ENCODE data around the gene NPM1.
"Not testable (repeated sequence)": the region's sequence is repeated elsewhere in the genome, so short reads cannot be mapped to it uniquely, and the experiment has no call there.

The NPM1 gene

GRCh38 chr5:171367424-171368370, 20.0 kb upstream of the NPM1 start:
- no peak for TF ChIP-seq CTCF (IDR thresholded peaks at IDR 0.05; ENCODE audit: low read depth, low read length)
- in situ Hi-C loops (cut with HindIII; ENCODE audit: low sequenced_read_pairs), result no loop called here
- H3K4me3 ChIP-seq (ENCODE audit: low read depth, low read length), result no peak overlapping the region
- DNase-seq (ENCODE audit: low read depth, low spot score), result peak; percentile 75

DNA sequence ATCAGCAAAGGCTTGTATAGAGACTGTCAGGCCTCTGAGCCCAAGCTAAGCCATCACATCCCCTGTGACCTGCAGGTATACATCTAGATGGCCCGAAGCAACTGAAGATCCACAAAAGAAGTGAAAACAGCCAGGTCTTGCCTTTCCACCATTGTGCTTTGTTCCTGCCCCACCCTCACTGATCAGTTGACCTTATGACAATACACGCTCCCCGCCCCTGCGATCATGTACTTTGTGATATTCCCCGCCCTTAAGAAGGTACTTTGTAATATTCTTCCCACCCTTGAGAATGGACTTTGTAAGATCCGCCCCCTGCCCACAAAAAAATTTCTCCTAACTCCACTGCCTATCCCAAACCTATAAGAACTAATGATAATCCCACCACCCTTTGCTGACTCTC, 18.6 kb upstream of the NPM1 start:
- in situ Hi-C loops (cut with HindIII; ENCODE audit: low sequenced_read_pairs), result no loop called here
- H3K4me3 ChIP-seq (ENCODE audit: low read depth, low read length), result no peak overlapping the region
- no peak for DNase-seq (ENCODE audit: low read depth, low spot score)
- no peak for TF ChIP-seq CTCF (IDR thresholded peaks at IDR 0.05; ENCODE audit: low read depth, low read length)

DNA sequence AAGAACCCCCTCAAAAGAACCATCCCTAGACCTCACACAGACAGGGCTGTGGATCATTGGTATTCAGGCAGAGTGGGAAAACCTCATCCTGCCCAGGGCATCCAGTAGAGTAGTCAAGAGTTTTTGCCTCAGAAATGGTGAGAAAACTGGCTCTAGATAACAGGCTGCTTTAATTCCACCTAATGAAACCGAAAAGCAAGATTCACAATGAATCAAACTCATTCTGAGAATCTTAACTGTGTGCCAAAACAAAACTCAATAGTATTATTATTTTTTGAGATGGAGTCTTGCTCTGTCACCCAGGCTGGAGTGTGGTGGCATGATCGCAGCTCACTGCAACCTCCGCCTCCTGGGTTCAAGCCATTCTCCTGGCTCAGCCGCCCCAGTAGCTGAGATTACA, 17.8 kb upstream of the NPM1 start:
- H3K4me3 ChIP-seq (ENCODE audit: low read depth, low read length), result no peak overlapping the region
- in situ Hi-C loops (cut with HindIII; ENCODE audit: low sequenced_read_pairs), result no loop called here
- DNase-seq (ENCODE audit: low read depth, low spot score), result no peak
- no peak for TF ChIP-seq CTCF (IDR thresholded peaks at IDR 0.05; ENCODE audit: low read depth, low read length)

GRCh38 chr5:171370881-171371280, 16.8 kb upstream of the NPM1 start:
- DNase-seq (ENCODE audit: low read depth, low spot score); H3K4me3 ChIP-seq (ENCODE audit: low read depth, low read length); in situ Hi-C loops (cut with HindIII; ENCODE audit: low sequenced_read_pairs): not testable (repeated sequence)

- H3K4me3 ChIP-seq (ENCODE audit: low read depth, low read length), result no peak overlapping the region
- no peak for TF ChIP-seq CTCF (IDR thresholded peaks at IDR 0.05; ENCODE audit: low read depth, low read length)
- no peak for DNase-seq (ENCODE audit: low read depth, low spot score)
- in situ Hi-C loops (cut with HindIII; ENCODE audit: low sequenced_read_pairs), result no loop called here
Measured at GRCh38 chr5:171371326-171371725, 16.3 kb upstream of the NPM1 start.

GRCh38 chr5:171379961-171380360, 7.7 kb upstream of the NPM1 start:
- no peak for DNase-seq (ENCODE audit: low read depth, low spot score)
- no peak overlapping the region for H3K4me3 ChIP-seq (ENCODE audit: low read depth, low read length)
- in situ Hi-C loops (cut with HindIII; ENCODE audit: low sequenced_read_pairs), result no loop called here
- TF ChIP-seq CTCF (IDR thresholded peaks at IDR 0.05; ENCODE audit: low read depth, low read length), result no peak

DNA sequence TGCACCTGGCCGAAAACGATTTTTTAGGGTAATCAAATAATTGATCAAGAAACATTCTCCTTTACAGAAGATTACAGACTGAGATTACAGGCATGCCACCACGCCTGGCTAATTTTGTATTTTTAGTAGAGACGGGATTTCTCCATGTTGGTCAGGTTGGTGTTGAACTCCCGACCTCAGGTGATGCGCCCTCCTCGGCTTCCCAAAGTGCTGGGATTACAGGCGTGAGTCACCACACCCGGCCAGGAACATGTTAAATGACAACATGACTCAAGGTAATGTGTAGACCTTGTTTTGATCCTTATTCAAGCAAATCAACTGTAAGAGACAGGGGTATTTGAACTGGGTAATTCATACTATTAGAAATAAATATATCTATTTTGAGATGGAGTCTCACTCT, 3.2 kb upstream of the NPM1 start:
- in situ Hi-C loops (cut with HindIII; ENCODE audit: low sequenced_read_pairs); H3K4me3 ChIP-seq (ENCODE audit: low read depth, low read length); DNase-seq (ENCODE audit: low read depth, low spot score): not testable (repeated sequence)

DNA sequence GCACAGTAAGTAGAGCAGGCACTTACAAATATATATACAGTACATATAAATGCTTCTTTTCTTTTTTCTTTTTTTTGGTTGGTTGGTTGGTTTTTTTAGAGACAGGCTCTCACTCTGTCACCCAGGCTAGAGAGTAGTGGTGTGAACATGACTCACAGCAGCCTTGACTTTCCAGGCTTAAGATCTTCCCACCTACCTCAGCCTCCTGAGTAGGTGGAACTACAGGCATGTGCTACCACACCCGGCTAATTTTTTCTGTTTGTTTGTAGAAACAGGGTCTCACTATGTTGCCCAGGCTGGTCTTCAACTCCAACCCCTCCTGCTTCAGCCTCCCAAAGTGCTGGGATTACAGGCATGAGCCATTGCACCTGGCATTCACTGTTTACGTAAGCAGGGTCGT, 2.6 kb upstream of the NPM1 start:
- DNase-seq (ENCODE audit: low read depth, low spot score); in situ Hi-C loops (cut with HindIII; ENCODE audit: low sequenced_read_pairs): not testable (repeated sequence)

More for the DNA sequence above, 2.6 kb upstream of the NPM1 start:
- not testable (repeated sequence) for H3K4me3 ChIP-seq (ENCODE audit: low read depth, low read length)
